Keratinocyte (primary cell): ENCODE measurements around the gene ZNF648. TPM values are rescaled to one million over a fixed set of nuclear protein-coding genes. Genes with fewer than 3 reads are reported as not detected.

ENCODE experiments used
- DNase-seq: peaks from one replicate; pipeline ENCODE4 v3.0.0-alpha.2; 2011; ENCODE audit warnings: low read depth, missing footprints, low spot score
- FAIRE-seq: peaks from 2 replicates; lab custom pipeline; 2011; peaks lifted over from hg19 to GRCh38; lab: Jason Lieb, UNC
- H2AFZ ChIP-seq: 2 replicates; pipeline ENCODE4 v1.6.0; 2012; ENCODE audit warnings: low read length, control low read depth, inconsistent platforms; ENCODE audit not compliant: control insufficient read depth
- H3K27ac ChIP-seq: 2 replicates; pipeline ENCODE4 v1.5.1; 2011; ENCODE audit warnings: low read length; ENCODE audit not compliant: control insufficient read depth, insufficient read depth
- H3K27me3 ChIP-seq: 3 replicates; pipeline ENCODE4 v1.6.0; 2011; ENCODE audit warnings: low read length; ENCODE audit not compliant: control insufficient read depth, insufficient read depth; ENCODE audit errors: extremely low read depth
- H3K36me3 ChIP-seq, 2 experiments: 2 replicates in 1 of 2; 3 replicates in 1 of 2; pipeline ENCODE4 v1.5.1; 2011; ENCODE audit warnings: low read length in 2 of 2, mild to moderate bottlenecking in 1 of 2; ENCODE audit not compliant: control insufficient read depth in 2 of 2, insufficient read depth in 2 of 2; ENCODE audit errors: extremely low read depth in 1 of 2
- H3K4me1 ChIP-seq: 3 replicates; pipeline ENCODE4 v1.5.1; 2011; ENCODE audit warnings: low read length; ENCODE audit not compliant: control insufficient read depth, insufficient read depth; ENCODE audit errors: extremely low read depth
- H3K4me2 ChIP-seq: 3 replicates; pipeline ENCODE4 v1.6.0; 2011; ENCODE audit warnings: low read depth, low read length; ENCODE audit not compliant: control insufficient read depth, insufficient read depth; ENCODE audit errors: extremely low read depth
- H3K4me3 ChIP-seq, 3 experiments: fragments of 200-600 bp in 1 of 3; sonication (generic) in 1 of 3; 2 replicates in 2 of 3; 3 replicates in 1 of 3; pipeline ENCODE4 v1.5.1; 2011 to 2016; ENCODE audit warnings: low read length in 3 of 3, mild to moderate bottlenecking in 3 of 3, control low read depth in 2 of 3, inconsistent platforms in 1 of 3, low read depth in 1 of 3, mixed read lengths in 1 of 3, mixed run types in 1 of 3, moderate library complexity in 1 of 3; ENCODE audit not compliant: control insufficient read depth in 2 of 3, insufficient read depth in 2 of 3; ENCODE audit errors: extremely low read depth in 1 of 3
- H3K79me2 ChIP-seq: 2 replicates; pipeline ENCODE4 v1.6.0; 2012; ENCODE audit warnings: low read length; ENCODE audit not compliant: control insufficient read depth, insufficient read depth
- H3K9ac ChIP-seq: 3 replicates; pipeline ENCODE4 v1.6.0; 2011; ENCODE audit warnings: low read length; ENCODE audit not compliant: control insufficient read depth, insufficient read depth; ENCODE audit errors: extremely low read depth
- H3K9me1 ChIP-seq: 3 replicates; pipeline ENCODE4 v1.6.0; 2011; ENCODE audit warnings: low read length; ENCODE audit not compliant: control insufficient read depth, insufficient read depth; ENCODE audit errors: extremely low read depth
- H3K9me3 ChIP-seq: 2 replicates; pipeline ENCODE4 v1.5.1; 2012; ENCODE audit warnings: low read depth, low read length; ENCODE audit not compliant: control insufficient read depth
- H4K20me1 ChIP-seq: 3 replicates; pipeline ENCODE4 v1.6.0; 2011; ENCODE audit warnings: low read length; ENCODE audit not compliant: control insufficient read depth, insufficient read depth; ENCODE audit errors: extremely low read depth
- CTCF ChIP-seq, 3 experiments: IDR thresholded peaks in 1 of 3; conservative IDR thresholded peaks in 1 of 3; optimal IDR thresholded peaks in 1 of 3; 2 replicates in 2 of 3; 3 replicates in 1 of 3; pipeline versions ENCODE3 to v1.5.1; 2011; ENCODE audit warnings: low read length in 3 of 3, mild to moderate bottlenecking in 3 of 3, moderate library complexity in 2 of 3, control low read depth in 1 of 3, inconsistent platforms in 1 of 3; ENCODE audit not compliant: insufficient read depth in 2 of 3; ENCODE audit errors: extremely low read depth in 1 of 3
- EZH2 ChIP-seq: IDR thresholded peaks from one replicate; pipeline ENCODE4 v1.6.1; 2012; ENCODE audit warnings: inconsistent platforms, mild to moderate bottlenecking, low read length, moderate library complexity
- dilution Hi-C: fragments of 300-500 bp; cut with MboI; formaldehyde crosslinking; loops from one replicate; pipeline ENCODE4 v1.7.0; 2020; ENCODE audit warnings: low sequenced_read_pairs; ENCODE audit not compliant: extremely low pct_ligation_motif_present
- polyA plus RNA-seq, 5 experiments: library from polyadenylated mRNA; depleted of rRNA in 3 of 5; stranded (reverse) in 3 of 5; stranded (forward) in 1 of 5; unstranded in 1 of 5; fragments of >200 nt; gene quantifications; 1 replicate in 1 of 5; 2 replicates in 3 of 5; 3 replicates in 1 of 5; pipeline versions ENCODE4 v1.2.1 to v1.2.3, GENCODE V29; 2011 to 2012; ENCODE audit warnings: missing spikeins in 2 of 5, low read depth in 1 of 5, low replicate concordance in 1 of 5

The ZNF648 gene
- polyA plus RNA-seq, 1 donor (not counting 4 experiments of a cell fraction or from before 2014, with no cell fraction given) = not detected

GRCh38 chr1:182004601-182005000 is 56.9 kb downstream of the ZNF648 start:
- H3K27ac ChIP-seq = no peak overlapping the region
- H3K79me2 ChIP-seq = no peaks in the 10 kb centered on the region
- no peaks in the 10 kb centered on the region for H3K36me3 ChIP-seq
- dilution Hi-C loops = no loop called here
- no peaks in the 10 kb centered on the region for H3K9me1 ChIP-seq
- DNase-seq = no peak
- no peaks in the 10 kb centered on the region for H4K20me1 ChIP-seq
- no peak overlapping the region for H3K9ac ChIP-seq
- FAIRE-seq = no peak
- no peaks in the 10 kb centered on the region for H3K9me3 ChIP-seq
- TF ChIP-seq EZH2 = no peak
- no peak for TF ChIP-seq CTCF (optimal IDR thresholded peaks at IDR 0.05 in 1 of 3, IDR thresholded peaks at IDR 0.05 in 1 of 3, conservative IDR thresholded peaks at IDR 0.05 in 1 of 3; ENCODE audit: extremely low read depth in 1 of 3, insufficient read depth in 2 of 3, low read length in 3 of 3)
- H3K4me2 ChIP-seq = no peak overlapping the region
- no peak overlapping the region for H3K4me3 ChIP-seq
- H2AFZ ChIP-seq = no peak overlapping the region
- no peaks in the 10 kb centered on the region for H3K27me3 ChIP-seq
- no peaks in the 10 kb centered on the region for H3K4me1 ChIP-seq
